Measurements from ENCODE around the gene RHOBTB3. TPM values are rescaled to one million over a fixed set of nuclear protein-coding genes. Genes with fewer than 3 reads are reported as not detected.

RHOBTB3 gene
- total RNA-seq, 4 donors from 2014 or later, result 70.6 to 126 (median 80.1) TPM

GRCh38 chr5:95743877-95744276 lies 12.7 kb downstream of the RHOBTB3 start:
- TF ChIP-seq POLR2A (IDR thresholded peaks at IDR 0.05), result no peak
- TF ChIP-seq CTCF (IDR thresholded peaks at IDR 0.05), result no peak
- H3K27me3 ChIP-seq, result no peaks in the 10 kb centered on the region
- no peaks in the 10 kb centered on the region for H3K4me1 ChIP-seq
- H3K27ac ChIP-seq, result no peak overlapping the region
- no peaks in the 10 kb centered on the region for H3K36me3 ChIP-seq
- no peak for DNase-seq
- no peak overlapping the region for H3K4me3 ChIP-seq
- intact Hi-C loops (cut with DNase I; ENCODE audit: low total_unique reads), result no loop called here
- no peaks in the 10 kb centered on the region for H3K9me3 ChIP-seq

GRCh38 chr5:95746194-95746593 lies 15.1 kb downstream of the RHOBTB3 start:
- H3K4me1 ChIP-seq, result no peaks in the 10 kb centered on the region

GRCh38 chr5:95746722-95747679 lies 15.9 kb downstream of the RHOBTB3 start:
- TF ChIP-seq CTCF (IDR thresholded peaks at IDR 0.05) (no peak), POLR2A (IDR thresholded peaks at IDR 0.05) (no peak)
- Histone ChIP-seq H3K9me3 (no peaks in the 10 kb centered on the region), H3K27ac (no peak overlapping the region), H3K4me3 (no peak overlapping the region), H3K4me1 (no peaks in the 10 kb centered on the region), H3K27me3 (no peaks in the 10 kb centered on the region), H3K36me3 (no peaks in the 10 kb centered on the region)
- intact Hi-C loops (cut with DNase I; ENCODE audit: low total_unique reads), result no loop called here
- DNase-seq, result no peak

More at GRCh38 chr5:95746194-95746593, 15.1 kb downstream of the RHOBTB3 start:
- H3K9me3 ChIP-seq, result no peaks in the 10 kb centered on the region
- H3K4me3 ChIP-seq, result no peak overlapping the region
- TF ChIP-seq POLR2A (IDR thresholded peaks at IDR 0.05), result no peak
- TF ChIP-seq CTCF (IDR thresholded peaks at IDR 0.05), result no peak
- H3K27me3 ChIP-seq, result no peaks in the 10 kb centered on the region
- intact Hi-C loops (cut with DNase I; ENCODE audit: low total_unique reads), result no loop called here
- H3K36me3 ChIP-seq, result no peaks in the 10 kb centered on the region
- no peak overlapping the region for H3K27ac ChIP-seq
- no peak for DNase-seq

GRCh38 chr5:95748133-95748532 lies 17.0 kb downstream of the RHOBTB3 start:
- H3K9me3 ChIP-seq, result no peaks in the 10 kb centered on the region
- DNase-seq, result no peak
- H3K36me3 ChIP-seq, result no peaks in the 10 kb centered on the region
- H3K4me3 ChIP-seq, result no peak overlapping the region
- no peaks in the 10 kb centered on the region for H3K27me3 ChIP-seq
- H3K4me1 ChIP-seq, result no peaks in the 10 kb centered on the region
- H3K27ac ChIP-seq, result no peak overlapping the region
- intact Hi-C loops (cut with DNase I; ENCODE audit: low total_unique reads), result no loop called here
- TF ChIP-seq POLR2A (IDR thresholded peaks at IDR 0.05) (no peak), CTCF (IDR thresholded peaks at IDR 0.05) (no peak)

- Histone ChIP-seq H3K9me3 (no peaks in the 10 kb centered on the region), H3K27ac (no peak overlapping the region), H3K27me3 (no peaks in the 10 kb centered on the region), H3K4me1 (no peaks in the 10 kb centered on the region), H3K4me3 (no peak overlapping the region), H3K36me3 (no peaks in the 10 kb centered on the region)
- TF ChIP-seq CTCF (IDR thresholded peaks at IDR 0.05), result no peak
- intact Hi-C loops (cut with DNase I; ENCODE audit: low total_unique reads), result no loop called here
- DNase-seq, result no peak
Measured at GRCh38 chr5:95754545-95754944, 23.4 kb downstream of the RHOBTB3 start.

All from uterus (tissue), 4 donors.